ENCODE measurements around the gene RNF112.
"Not testable (repeated sequence)": the region's sequence is repeated elsewhere in the genome, so short reads cannot be mapped to it uniquely, and the experiment has no call there.

RNF112 gene

GRCh38 chr17:19454074-19454473 is 43.0 kb downstream of the RNF112 start:
- H3K9ac ChIP-seq (ENCODE audit: insufficient read length, low read depth) = no peak overlapping the region
- TF ChIP-seq ZNF274 (IDR thresholded peaks at IDR 0.05; ENCODE audit: low read depth, low read length) (no peak), YY1 (IDR thresholded peaks at IDR 0.05; ENCODE audit: insufficient read depth, insufficient read length) (no peak), SUZ12 (IDR thresholded peaks at IDR 0.05; ENCODE audit: extremely low read depth, insufficient read depth, insufficient read length) (no peak)
- peaks cover 6% of the 10 kb centered on the region for H3K4me1 ChIP-seq (ENCODE audit: insufficient read depth, insufficient read length)
- no peak for DNase-seq (ENCODE audit: low read depth, low spot score)
- H3K4me3 ChIP-seq (ENCODE audit: insufficient read length, low read depth) = no peak overlapping the region
- no peaks in the 10 kb centered on the region for H3K27me3 ChIP-seq (ENCODE audit: insufficient read depth, insufficient read length)
- no peaks in the 10 kb centered on the region for H3K36me3 ChIP-seq (ENCODE audit: insufficient read depth, insufficient read length, low read length)
- peaks cover 14% of the 10 kb centered on the region; the same call in 1 of the 2 replicates for H3K9me3 ChIP-seq (ENCODE audit: insufficient read depth, low read length)

DNA sequence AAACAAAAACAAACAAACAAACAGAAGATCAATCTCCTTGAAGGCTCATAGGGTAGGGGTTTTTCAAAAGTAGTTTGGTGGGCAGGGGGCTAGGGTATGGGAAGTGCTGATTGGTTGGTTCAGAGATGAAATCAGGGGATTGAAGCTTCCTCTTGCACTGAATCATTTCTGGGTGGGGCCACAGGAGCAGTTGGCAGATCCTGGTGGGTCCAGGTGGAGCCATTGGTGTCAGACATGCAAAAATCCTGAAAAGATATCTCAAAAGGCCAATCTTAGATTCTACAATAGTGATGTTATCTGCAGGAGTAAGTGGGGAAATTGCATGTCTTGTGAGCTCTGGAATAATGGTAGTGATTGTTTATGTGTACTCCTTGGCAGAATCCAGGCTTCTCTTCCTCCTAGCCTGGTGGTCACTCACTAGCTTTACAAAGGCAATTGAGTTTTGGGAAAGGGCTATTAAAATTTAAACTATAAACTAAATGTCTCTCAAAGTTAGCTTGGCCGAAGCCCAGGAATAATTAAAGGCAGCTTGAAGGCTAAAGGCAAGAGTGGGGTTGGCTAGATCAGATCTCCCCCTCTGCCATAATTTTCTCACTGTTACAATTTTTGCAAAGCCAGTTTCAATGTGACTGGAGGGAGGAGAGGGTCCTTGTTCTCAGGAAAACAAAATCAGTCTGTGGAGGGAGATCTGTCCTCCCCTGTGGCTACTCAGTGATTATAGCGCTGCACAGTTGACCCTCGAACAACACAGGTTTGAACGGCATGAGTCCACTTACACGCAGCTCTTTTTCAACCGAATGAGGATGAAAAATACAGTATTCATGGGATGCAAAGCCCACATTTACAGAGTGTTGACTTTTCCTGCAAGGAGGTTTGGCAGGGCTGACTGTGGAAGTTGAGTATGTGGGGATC is 45.2 kb downstream of the RNF112 start:
- H3K27me3 ChIP-seq (ENCODE audit: insufficient read depth, insufficient read length) = no peaks in the 10 kb centered on the region
- H3K36me3 ChIP-seq (ENCODE audit: insufficient read depth, insufficient read length, low read length) = no peaks in the 10 kb centered on the region
- no peak for DNase-seq (ENCODE audit: low read depth, low spot score)
- TF ChIP-seq SUZ12 (IDR thresholded peaks at IDR 0.05; ENCODE audit: extremely low read depth, insufficient read depth, insufficient read length) = no peak
- TF ChIP-seq YY1 (IDR thresholded peaks at IDR 0.05; ENCODE audit: insufficient read depth, insufficient read length) = no peak
- TF ChIP-seq ZNF274 (IDR thresholded peaks at IDR 0.05; ENCODE audit: low read depth, low read length) = no peak
- H3K4me1 ChIP-seq (ENCODE audit: insufficient read depth, insufficient read length) = peaks cover 7% of the 10 kb centered on the region
- no peak overlapping the region for H3K4me3 ChIP-seq (ENCODE audit: insufficient read length, low read depth)
- no peaks in the 10 kb centered on the region for H3K9me3 ChIP-seq (ENCODE audit: insufficient read depth, low read length)
- no peak overlapping the region for H3K9ac ChIP-seq (ENCODE audit: insufficient read length, low read depth)

GRCh38 chr17:19457046-19457445 is 46.0 kb downstream of the RNF112 start:
- no peak overlapping the region for H3K9ac ChIP-seq (ENCODE audit: insufficient read length, low read depth)
- no peaks in the 10 kb centered on the region for H3K27me3 ChIP-seq (ENCODE audit: insufficient read depth, insufficient read length)
- TF ChIP-seq SUZ12 (IDR thresholded peaks at IDR 0.05; ENCODE audit: extremely low read depth, insufficient read depth, insufficient read length) (no peak), YY1 (IDR thresholded peaks at IDR 0.05; ENCODE audit: insufficient read depth, insufficient read length) (no peak), ZNF274 (IDR thresholded peaks at IDR 0.05; ENCODE audit: low read depth, low read length) (no peak)
- no peaks in the 10 kb centered on the region for H3K9me3 ChIP-seq (ENCODE audit: insufficient read depth, low read length)
- no peak overlapping the region for H3K4me3 ChIP-seq (ENCODE audit: insufficient read length, low read depth)
- no peaks in the 10 kb centered on the region for H3K36me3 ChIP-seq (ENCODE audit: insufficient read depth, insufficient read length, low read length)
- no peak for DNase-seq (ENCODE audit: low read depth, low spot score)
- H3K4me1 ChIP-seq (ENCODE audit: insufficient read depth, insufficient read length) = peaks cover 11% of the 10 kb centered on the region

GRCh38 chr17:19457830-19458271 is 46.8 kb downstream of the RNF112 start:
- Histone ChIP-seq H3K4me3 (ENCODE audit: insufficient read length, low read depth) (no peak overlapping the region), H3K9me3 (ENCODE audit: insufficient read depth, low read length) (no peaks in the 10 kb centered on the region), H3K9ac (ENCODE audit: insufficient read length, low read depth) (peak overlapping the region; percentile 46), H3K4me1 (ENCODE audit: insufficient read depth, insufficient read length) (peaks cover 11% of the 10 kb centered on the region), H3K36me3 (ENCODE audit: insufficient read depth, insufficient read length, low read length) (no peaks in the 10 kb centered on the region), H3K27me3 (ENCODE audit: insufficient read depth, insufficient read length) (no peaks in the 10 kb centered on the region)
- DNase-seq (ENCODE audit: low read depth, low spot score) = peak; percentile 50
- TF ChIP-seq YY1 (IDR thresholded peaks at IDR 0.05; ENCODE audit: insufficient read depth, insufficient read length) (no peak), ZNF274 (IDR thresholded peaks at IDR 0.05; ENCODE audit: low read depth, low read length) (no peak), SUZ12 (IDR thresholded peaks at IDR 0.05; ENCODE audit: extremely low read depth, insufficient read depth, insufficient read length) (no peak)

GRCh38 chr17:19458481-19458880 is 47.4 kb downstream of the RNF112 start:
- H3K9ac ChIP-seq (ENCODE audit: insufficient read length, low read depth); H3K9me3 ChIP-seq (ENCODE audit: insufficient read depth, low read length); H3K4me1 ChIP-seq (ENCODE audit: insufficient read depth, insufficient read length); H3K27me3 ChIP-seq (ENCODE audit: insufficient read depth, insufficient read length); H3K36me3 ChIP-seq (ENCODE audit: insufficient read depth, insufficient read length, low read length); H3K4me3 ChIP-seq (ENCODE audit: insufficient read length, low read depth); DNase-seq (ENCODE audit: low read depth, low spot score): not testable (repeated sequence)

- H3K27me3 ChIP-seq (ENCODE audit: insufficient read depth, insufficient read length); H3K36me3 ChIP-seq (ENCODE audit: insufficient read depth, insufficient read length, low read length); H3K4me1 ChIP-seq (ENCODE audit: insufficient read depth, insufficient read length); H3K9me3 ChIP-seq (ENCODE audit: insufficient read depth, low read length); H3K4me3 ChIP-seq (ENCODE audit: insufficient read length, low read depth): not testable (repeated sequence)
- peak; percentile 74 for DNase-seq (ENCODE audit: low read depth, low spot score)
- H3K9ac ChIP-seq (ENCODE audit: insufficient read length, low read depth) = peak overlapping the region; percentile 26
Measured at GRCh38 chr17:19459018-19459655, 48.1 kb downstream of the RNF112 start.

DNA sequence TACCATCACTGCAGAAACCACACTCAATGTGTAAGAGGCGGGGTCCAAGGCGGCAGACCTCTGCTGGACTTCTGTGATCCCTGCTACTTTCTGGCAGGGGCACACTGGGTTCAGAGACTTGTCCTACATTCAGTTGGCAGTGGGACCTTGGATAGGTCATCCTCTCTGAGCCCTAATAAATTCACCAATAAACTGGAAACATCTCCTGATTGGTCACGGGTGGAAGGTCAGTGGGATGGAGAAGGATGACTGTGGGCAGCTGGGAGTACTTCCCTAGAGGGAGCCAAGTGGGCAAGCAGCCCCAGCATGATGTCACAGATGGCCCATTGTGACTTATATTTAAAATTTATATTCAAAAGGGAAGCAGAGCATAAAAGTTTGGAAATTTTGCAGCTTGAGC is 49.7 kb downstream of the RNF112 start:
- no peaks in the 10 kb centered on the region for H3K27me3 ChIP-seq (ENCODE audit: insufficient read depth, insufficient read length)
- no peaks in the 10 kb centered on the region for H3K36me3 ChIP-seq (ENCODE audit: insufficient read depth, insufficient read length, low read length)
- TF ChIP-seq YY1 (IDR thresholded peaks at IDR 0.05; ENCODE audit: insufficient read depth, insufficient read length) = no peak
- no peak for TF ChIP-seq SUZ12 (IDR thresholded peaks at IDR 0.05; ENCODE audit: extremely low read depth, insufficient read depth, insufficient read length)
- no peak for TF ChIP-seq ZNF274 (IDR thresholded peaks at IDR 0.05; ENCODE audit: low read depth, low read length)
- no peak overlapping the region for H3K4me3 ChIP-seq (ENCODE audit: insufficient read length, low read depth)
- H3K9me3 ChIP-seq (ENCODE audit: insufficient read depth, low read length) = no peaks in the 10 kb centered on the region
- H3K4me1 ChIP-seq (ENCODE audit: insufficient read depth, insufficient read length) = peaks cover 10% of the 10 kb centered on the region
- no peak overlapping the region for H3K9ac ChIP-seq (ENCODE audit: insufficient read length, low read depth)
- no peak for DNase-seq (ENCODE audit: low read depth, low spot score)
